ENCODE measurements around the gene UBL4B.

- TF ChIP-seq CTCF (IDR thresholded peaks at IDR 0.05): no peak
- no peak for TF ChIP-seq POLR2A (IDR thresholded peaks at IDR 0.05)
- TF ChIP-seq EP300 (IDR thresholded peaks at IDR 0.05): no peak
- no peak for TF ChIP-seq POLR2AphosphoS5 (IDR thresholded peaks at IDR 0.05)
Measured at GRCh38 chr1:110114784-110115183, 2.5 kb downstream of the UBL4B start.

Data from suprapubic skin (tissue), 4 donors.